Stimulated activated CD8-positive, alpha-beta memory T cell treated with anti-CD3 and anti-CD28 coated beads, Interleukin-4, amount 100 ng/mL, for 24 hours (primary cell): ENCODE results near the gene ZNF519.
"Not testable (repeated sequence)": the region's sequence is repeated elsewhere in the genome, so short reads cannot be mapped to it uniquely, and the experiment has no call there.

Source experiments
- DNase-seq: peaks from one replicate; pipeline ENCODE4 v3.0.0-alpha.2; 2020; ENCODE audit warnings: low read depth

The ZNF519 gene

DNA sequence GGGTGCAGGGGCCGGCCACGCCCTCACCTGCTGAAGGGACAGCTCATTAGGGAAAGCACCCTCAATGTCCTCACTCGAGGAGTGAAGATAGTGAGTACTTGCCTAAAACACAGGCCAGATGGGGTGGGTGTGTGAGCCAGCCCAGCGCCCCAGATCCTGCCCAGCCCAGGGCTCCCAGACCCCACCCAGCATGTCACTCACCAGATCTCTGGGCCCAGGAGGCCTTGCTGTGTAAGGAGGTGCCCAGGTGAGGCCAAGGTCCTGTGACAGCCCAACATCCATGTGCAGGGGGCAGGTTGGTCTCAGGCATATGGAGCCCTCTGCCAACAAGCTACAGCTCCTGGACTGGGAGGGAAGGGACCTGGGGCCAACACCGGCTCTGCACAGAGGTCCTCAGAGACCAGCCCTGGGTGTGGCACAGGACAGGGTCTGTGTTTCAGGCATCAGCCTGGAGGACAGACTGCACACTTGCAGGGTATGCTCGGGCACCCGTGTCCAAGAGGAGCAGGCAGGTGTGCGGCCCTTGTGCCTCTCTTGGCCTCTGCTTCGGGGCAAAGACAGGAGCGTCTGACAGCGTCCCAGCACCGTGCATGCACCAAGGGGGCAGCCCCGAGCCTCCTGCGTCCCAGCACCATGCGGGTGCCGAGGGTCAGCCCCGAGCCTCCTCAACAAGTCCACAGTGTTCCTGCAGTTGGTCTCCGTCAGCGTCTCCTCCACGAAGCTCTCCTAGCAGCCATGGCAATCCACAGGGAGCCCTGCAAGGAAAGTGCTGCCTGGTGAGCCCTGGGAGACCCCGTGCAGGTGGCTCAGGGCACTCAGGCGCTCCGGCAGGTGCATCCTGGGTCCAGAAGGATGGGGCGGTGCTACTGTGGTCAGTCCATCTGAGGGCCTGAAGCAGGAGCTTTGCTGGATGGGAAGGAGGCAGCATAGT, 16.0 kb upstream of the ZNF519 start:
- not testable (repeated sequence) for DNase-seq

DNA sequence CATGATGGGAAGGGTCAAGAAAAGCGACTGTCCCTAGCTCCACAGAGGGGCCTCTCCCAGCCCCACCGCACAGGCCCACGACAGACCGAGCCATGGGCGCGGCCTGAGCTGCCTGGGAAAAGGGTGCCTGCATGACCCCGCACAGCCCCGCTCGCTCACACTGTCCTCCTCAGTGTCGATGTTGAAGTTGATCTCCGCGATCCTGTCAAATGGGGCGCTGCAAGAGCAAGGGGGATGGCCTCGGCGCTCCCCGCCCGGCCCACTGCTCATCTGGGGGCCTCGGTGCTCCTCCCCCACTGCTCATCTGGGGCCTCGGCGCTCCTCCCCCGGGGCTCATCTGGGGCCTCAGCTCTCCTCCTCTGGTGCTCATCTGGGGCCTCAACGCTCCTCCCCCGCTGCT, 14.5 kb upstream of the ZNF519 start:
- not testable (repeated sequence) for DNase-seq

DNA sequence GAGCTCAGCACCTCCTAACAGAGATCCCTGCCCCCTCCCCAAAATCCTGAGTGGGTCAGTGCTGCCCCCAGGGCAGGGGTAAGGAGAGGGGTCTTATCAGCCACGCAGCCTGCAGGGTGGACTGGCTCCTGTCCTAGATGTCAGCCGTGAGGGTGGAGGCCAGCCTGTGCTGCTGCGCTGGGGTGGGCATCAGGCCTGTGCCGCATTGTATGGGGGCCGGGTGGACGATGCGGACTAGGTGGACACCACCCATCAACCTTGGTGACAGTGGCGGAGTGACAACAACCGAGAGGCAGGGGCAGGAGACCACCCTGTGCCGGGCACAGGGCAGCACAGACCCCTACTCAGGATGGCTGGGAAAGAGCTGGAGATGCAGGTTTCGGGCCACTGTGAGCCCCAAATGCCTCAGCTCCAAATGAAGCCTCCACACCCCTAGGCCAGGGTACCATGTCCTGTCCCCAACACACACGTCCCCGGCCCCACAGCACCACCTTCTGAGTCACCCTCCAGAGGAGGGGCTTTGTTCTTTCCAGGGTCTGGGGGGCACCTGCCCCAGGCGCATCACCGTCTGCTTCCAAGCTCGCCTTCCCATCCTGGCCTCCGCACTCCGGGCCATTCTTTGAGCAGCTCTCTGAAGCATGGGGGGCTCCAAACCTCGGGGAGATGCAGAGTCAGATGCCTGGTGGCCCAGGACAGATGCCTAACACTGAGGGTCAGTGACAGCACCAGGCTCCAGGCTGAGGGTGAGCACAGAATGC, 13.5 kb upstream of the ZNF519 start:
- DNase-seq, result not testable (repeated sequence)

DNA sequence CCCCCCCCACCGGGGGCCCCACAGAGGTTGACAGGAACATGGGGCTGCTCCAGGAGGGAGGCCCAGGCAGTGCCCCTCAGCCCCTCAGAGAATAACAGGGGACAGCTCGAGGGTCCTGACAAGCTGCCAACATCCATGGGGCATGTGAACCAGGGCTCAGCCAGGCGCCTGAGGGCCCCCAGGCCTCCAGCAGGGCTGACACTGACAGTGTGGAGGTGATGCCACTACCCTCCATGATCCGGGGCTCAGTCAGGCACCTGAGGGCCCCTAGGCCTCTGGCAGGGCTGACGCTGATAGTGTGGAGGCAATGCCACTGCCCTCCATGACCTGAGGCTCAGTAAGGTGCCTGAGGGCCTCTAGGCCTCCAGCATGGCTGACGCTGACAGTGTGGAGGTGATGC, 12.8 kb upstream of the ZNF519 start:
- DNase-seq, result not testable (repeated sequence)

DNA sequence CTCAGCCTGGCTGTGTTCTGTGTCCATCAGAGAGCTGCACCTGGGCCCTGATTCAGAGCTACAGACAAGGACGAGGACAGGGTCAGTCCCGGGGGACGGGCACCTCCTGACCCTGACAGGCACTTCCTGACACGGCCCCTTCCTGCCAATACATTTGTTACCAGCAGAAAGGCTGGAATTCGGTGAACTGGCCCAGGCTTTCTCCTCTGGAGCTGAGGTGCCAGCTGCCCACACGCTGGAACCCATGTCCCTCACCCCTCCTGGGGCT, 12.3 kb upstream of the ZNF519 start:
- DNase-seq, result no peak

DNA sequence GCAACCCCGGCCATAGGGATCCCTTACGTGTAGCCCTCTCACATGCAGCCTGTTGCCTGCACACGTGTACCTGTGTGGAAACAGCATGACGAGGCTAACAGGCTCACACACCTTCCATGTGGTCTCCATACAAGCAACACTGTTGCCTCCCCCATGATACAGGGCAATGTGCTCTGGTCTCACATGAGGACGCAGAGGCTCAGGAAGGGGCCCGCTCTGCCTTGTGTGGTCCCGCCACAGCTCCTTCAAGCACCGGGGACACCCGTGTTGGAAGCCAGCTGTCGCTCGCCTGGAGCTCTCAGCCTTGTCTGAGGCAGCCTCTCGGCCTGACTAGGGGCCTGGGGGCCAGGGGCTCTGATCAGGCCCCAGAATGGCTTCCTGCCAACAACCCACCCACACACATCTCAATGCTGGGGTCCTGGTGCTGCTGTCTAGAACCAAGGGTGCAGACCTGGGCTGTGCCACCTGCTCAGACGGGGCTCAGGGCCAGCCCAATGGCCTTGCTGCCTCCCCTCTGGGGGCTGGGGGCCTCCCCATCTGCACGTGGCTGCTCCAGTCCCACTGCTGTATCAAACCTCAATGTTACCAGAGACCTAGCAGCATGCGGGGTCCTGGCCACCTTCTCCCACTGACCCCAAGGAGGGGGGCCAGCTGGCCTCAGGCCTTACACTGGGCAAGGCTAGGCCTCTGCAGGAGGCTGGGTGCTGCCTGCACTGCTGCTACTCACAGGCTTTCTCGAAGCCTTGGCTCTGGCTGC, 11.8 kb upstream of the ZNF519 start:
- not testable (repeated sequence) for DNase-seq

DNA sequence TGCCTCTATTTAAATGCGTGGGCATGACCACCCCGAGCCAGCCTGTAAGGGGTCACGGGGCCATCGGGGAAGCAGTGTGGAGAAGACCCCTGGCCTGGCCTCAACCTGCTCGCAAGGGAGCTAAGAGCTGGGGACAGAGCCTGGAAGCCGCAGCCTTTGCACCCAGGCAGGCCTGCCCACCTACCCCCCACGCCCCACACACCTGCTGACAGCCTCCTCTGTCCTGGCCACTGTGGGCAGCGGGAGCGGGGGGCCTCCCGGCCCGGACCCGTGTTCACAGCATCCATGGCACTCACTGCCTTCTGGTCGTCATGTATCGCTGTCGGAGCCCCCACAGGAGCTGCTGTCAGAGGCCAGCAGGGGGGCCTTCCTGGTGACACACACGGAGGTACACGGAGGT, 11.2 kb upstream of the ZNF519 start:
- DNase-seq, result not testable (repeated sequence)

DNA sequence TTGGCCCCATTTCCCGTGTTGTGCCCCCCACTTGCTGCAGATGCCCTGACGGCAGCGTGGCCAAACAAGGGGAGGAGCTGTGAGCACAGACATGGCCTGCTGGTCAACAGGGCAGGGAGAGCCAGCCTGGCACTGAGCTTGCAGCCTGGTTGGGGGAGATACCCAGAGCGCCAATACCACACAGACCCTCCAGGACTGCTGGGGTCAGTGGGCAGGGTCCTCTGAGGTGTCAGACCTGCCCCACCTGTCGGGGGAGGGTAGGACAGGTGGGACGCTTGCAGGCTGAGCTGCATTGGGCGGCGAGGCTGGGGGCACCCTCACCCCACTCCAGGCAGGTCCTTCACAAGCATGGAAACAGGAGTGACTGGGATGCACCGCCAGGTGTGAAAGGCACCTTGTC, 9.9 kb upstream of the ZNF519 start:
- DNase-seq, result not testable (repeated sequence)

DNA sequence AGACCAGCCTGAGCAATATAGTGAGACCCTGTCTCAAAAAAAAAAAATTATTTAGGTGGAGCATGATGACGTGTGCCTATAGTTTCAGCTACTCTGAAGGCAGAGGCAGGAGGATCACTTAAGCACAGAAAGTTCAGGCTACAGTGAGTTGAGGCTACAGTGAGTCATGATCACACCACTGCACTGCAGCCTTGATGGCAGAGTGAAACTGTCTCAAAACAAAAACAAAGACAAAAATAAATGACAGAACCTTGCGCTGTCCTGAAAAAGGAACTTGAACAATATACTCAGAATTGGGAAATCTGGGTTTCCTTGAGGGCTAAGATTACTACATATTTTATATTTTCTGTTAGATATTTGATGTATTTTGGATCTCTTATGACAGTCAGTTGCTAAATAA, 7.3 kb upstream of the ZNF519 start:
- not testable (repeated sequence) for DNase-seq

DNA sequence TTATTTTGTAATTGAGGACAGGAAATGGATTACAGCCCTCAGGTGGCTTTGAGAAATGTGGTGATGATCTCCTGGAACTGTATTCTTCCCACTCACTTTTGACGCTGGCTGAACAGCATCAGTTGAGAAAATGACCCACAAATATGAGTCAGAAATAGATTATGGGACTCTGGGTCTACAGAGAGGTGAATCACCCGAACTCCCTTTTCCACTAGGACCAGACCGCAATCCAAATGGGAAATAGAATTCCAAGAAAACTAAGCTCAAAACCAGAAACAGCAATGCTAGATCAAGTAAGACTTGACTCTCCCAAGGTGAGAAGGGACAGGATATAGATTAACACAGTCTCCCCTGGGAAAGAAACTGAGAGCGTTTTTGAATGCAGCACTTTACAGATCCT, 5.7 kb upstream of the ZNF519 start:
- DNase-seq, result not testable (repeated sequence)

DNA sequence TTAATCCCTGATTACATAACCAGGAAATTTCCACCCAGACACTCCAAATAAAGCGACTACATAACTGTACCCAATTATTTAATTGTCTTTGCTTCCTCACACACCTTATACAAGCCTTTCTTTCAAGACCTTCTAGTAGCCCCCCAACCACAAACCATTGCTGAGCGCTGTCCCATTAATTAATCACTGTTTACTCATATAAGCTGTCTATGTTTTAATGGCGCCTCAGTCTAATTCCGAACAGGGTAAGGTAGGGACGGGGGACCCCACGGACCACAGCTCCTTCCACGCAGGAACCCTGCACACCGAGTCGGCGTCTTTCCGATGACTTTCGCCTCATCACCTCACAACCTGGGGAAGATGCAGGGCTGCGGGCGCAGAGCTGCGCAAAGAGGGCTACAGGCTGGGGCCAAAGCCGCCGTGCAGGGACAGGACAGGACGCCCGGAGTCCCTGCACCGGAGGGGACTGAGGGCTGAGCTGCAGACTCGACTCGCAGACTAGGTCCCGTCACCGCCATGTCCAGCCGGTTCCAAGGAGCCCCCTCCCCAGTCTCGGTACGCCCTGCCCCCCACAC, 452 bp downstream of the ZNF519 start:
- DNase-seq, result not testable (repeated sequence)

DNA sequence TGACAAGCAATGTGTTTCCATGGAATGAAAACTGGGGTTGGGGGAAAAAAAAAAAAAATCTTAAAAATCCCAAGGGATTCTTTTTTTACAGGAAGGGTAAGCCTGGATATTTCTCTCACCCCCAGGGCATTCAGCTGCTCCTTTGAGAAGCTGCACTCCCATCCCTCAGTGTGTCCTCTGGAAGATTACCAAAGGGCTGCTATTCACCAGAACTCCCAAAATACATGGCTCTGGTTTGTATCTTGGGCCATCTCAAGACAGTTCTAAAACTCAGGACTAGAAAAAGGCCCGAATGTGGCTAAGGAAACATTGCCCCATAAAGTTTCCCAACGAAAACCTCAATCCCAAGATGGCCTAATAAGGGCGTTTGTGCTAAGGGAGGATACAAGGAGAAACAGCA, 1.4 kb downstream of the ZNF519 start:
- not testable (repeated sequence) for DNase-seq

DNA sequence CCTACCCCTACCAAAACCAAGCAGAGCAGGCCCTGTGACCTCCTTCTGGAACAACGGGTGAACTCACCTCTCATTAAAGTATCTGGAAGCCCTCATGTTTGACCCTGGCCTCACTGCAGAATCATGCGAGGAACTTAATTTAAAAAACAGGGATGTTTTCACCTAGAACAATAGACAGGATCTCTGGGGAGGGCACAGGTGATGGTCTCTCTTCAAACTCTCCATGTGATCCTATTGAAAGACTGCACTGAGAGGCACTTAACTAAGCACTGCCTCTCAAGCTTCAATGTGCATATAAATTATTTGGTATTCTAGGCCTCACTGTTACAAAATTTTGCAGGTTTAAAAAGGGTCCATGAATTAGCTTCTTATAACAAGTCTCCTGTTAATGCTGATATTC, 7.5 kb downstream of the ZNF519 start:
- no peak for DNase-seq

DNA sequence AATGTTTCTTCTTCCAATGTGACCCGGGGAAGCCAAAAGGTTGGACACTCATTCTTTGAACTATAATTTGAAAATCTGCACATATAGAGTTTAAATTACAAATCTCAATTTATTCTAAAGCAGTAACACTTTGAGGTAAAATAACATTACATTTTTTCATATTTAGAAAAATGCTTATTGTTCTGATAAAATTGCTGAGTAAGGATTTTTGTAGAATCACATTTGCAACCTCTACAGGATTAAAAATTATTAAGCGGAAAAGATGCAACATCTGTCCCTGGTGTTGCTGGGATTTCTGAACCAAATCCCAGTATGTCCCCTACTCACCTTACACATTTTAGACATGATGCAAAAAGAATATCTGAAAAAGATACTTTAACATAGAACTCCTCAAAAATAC, 10.1 kb downstream of the ZNF519 start:
- DNase-seq, result no peak

DNA sequence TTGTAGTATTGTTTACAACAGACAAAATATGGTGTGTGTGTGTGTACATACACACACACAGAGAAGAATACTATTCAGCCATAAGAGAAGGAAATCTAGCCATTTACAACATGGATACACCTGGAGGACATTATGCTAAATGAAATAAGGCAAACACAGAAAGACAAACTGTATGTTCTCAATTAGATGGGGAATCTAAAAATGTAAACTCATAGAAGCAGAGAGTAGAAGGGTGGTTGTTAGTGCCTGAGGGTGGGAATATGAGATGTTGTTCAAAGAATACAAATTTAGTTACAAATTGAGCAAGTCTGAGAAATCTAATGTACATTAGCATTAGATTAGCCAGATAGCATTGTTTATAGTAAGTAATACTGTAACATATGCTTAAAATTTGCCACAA, 11.3 kb downstream of the ZNF519 start:
- no peak for DNase-seq

DNA sequence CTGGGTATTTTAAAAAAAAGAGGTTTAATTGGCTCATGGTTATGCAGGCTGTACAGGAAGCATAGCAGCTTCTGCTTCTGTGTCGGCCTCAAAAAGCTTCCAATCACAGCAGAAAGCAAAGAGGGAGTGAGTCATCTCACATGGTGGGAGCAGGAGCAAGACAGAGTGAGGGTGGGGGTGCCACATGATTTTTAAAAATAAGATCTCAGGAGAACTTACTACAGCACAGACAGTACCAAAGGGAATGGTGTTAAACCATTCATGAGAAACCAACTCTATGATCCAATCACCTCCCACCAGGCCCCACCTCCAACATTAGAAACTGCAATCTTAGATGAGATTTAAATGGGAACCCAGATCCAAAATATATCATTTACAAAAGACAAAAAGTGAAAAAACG, 14.6 kb downstream of the ZNF519 start:
- DNase-seq, result no peak

DNA sequence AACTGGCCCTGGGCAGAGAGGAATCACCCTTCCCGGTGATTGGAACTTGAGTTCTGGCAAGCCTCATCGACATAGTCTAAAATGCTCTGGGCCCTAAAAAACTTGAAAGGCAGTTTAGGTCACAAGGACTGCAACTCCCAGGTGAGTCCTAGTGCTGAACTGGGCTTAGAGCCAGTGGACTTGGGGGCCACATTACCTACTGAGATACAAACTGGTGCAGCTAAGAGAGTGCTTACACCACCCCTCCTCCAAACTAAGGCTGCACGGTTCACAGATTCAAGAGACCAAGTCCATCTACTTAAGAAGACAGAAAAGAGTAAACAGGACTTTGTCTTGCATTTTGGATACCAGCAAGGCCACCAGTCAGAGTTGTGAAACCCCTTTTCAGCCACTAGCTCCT, 25.3 kb downstream of the ZNF519 start:
- no peak for DNase-seq

DNA sequence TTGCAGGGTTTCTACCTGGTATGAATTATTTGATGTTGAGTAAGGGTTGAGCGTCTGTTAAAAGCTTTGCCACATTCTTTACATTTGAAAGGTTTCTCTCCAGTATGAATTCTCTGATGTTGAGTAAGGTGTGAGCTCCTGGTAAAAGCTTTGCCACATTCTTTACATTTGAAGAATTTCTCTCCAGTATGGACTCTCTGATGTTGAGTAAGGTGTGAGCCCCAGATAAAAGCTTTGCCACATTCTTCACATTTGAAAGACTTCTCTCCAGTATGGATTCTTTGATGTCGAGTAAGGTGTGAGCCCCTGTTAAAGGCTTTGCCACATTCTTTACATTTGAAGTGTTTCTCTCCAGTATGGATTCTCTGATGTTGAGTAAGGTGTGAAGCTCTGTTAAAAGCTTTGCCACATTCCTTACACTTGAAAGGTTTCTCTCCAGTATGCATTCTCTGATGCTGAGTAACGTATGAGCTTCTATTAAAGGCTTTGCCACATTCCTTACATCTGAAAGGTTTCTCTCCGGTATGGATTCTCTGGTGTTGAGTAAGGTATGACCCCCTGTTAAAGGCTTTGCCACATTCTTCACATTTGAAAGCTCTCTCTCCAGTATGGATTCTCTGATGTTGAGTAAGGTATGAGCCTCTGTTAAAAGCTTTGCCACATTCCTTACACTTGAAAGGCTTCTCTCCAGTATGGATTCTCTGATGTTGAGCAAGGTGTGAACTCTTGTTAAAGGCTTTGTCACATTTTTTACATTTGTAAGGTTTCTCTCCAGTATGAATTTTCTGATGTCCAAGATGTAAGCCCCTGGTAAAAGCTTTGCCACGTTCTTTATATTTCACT, 27.1 kb downstream of the ZNF519 start:
- DNase-seq, result no peak

DNA sequence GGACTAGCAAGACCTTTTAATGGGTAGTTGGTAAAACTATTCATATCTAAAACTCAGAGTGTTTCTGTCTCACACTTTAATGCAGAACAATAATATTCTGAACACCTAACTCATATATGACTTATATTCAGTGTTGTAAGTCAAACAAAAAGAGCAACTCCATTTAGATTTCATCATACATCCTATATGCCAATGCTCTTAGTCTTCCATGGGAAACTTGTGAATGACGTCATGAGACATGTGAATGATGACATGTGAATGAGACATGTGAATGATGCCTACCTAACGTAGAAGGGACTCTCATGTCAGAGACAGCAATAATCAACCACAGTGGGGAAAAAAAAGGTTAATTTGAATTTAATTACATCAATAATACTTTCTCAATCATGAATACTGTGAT, 28.0 kb downstream of the ZNF519 start:
- DNase-seq, result no peak

DNA sequence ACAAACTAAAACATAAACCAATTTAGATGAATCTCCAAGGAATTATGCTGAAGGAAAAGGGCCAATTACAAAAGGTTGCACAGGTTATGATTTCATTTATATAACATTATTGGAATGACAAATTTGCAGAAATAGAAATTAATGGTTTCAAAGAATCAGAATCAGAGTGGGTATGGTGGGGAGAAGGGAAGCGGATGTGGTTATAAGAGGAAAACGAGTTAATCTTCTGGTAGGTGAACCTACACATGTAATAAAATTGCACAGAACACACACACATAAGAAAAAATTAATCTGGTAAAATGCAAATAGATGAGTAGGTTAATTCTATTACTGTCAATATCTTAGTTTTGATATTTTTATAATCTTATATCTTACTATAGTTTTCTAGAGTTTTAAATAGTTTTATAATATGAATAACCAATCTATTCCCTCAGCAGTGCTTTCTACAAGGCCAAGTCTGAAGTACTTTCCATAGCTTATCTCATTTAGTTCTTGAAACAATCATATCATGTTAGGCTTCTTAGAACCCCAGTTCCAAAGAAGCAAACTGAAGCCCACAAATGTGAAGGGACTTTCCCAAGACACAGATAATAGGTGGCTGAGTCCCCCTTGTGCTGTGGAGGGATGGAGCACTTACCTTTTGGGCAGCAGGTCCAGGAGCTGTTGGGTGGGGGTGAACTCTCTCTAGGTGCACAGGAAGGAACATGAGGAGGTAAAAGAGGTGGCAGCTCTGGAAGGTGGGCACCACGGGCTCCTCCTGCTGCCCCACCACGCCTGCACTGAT, 31.5 kb downstream of the ZNF519 start:
- no peak for DNase-seq

DNA sequence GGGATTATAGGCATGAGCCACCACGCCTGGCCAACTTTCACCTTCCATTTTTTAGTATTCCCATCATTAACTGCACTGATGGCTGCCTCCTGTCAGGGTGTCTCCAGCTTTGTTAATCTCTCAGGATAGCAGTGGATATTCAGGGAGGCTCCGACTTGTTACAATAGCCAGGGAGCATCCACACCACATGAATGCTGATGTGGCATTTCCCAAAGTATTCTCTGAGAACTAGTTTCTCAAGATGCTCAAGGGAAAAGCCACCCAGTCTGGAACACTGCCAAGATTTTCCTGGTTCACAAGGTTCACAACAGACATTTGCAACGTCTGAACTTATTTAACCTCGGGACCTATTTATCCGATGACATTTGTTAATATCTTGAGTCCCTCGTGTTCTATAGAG, 33.8 kb downstream of the ZNF519 start:
- DNase-seq, result no peak
